ENCODE measurements around the gene ADAMTS14.

ADAMTS14 gene

GRCh38 chr10:70782086-70782745, 109.9 kb downstream of the ADAMTS14 start:
- H3K9me3 ChIP-seq (ENCODE audit: control insufficient read depth in 5 of 5, low read length in 5 of 5), result no peaks in the 10 kb centered on the region
- no peak overlapping the region for H3K27ac ChIP-seq (ENCODE audit: low read depth, low read length)
- peaks cover 3 to 30% (median 26%) of the 10 kb centered on the region in 5 donors for H3K4me1 ChIP-seq (ENCODE audit: control insufficient read depth in 5 of 5, insufficient read depth in 5 of 5, low read length in 5 of 5)
- H3K36me3 ChIP-seq (ENCODE audit: control insufficient read depth in 5 of 5, insufficient read depth in 5 of 5, low read length in 5 of 5), result no peaks in the 10 kb centered on the region
- H3K27me3 ChIP-seq (ENCODE audit: control insufficient read depth in 5 of 5, insufficient read depth in 4 of 5, low read length in 5 of 5), result peaks cover 0 to 6% (median 0%) of the 10 kb centered on the region in 5 donors
- H3K4me3 ChIP-seq (ENCODE audit: low read depth in 1 of 5, low read length in 5 of 5), result no peak overlapping the region
- peak overlapping the region in 1 of 5 donors; percentile 12 for H3K9ac ChIP-seq (ENCODE audit: low read length in 5 of 5)

GRCh38 chr10:70782746-70783680, 110.7 kb downstream of the ADAMTS14 start:
- peaks cover 3 to 30% (median 26%) of the 10 kb centered on the region in 5 donors for H3K4me1 ChIP-seq (ENCODE audit: control insufficient read depth in 5 of 5, insufficient read depth in 5 of 5, low read length in 5 of 5)
- no peaks in the 10 kb centered on the region for H3K36me3 ChIP-seq (ENCODE audit: control insufficient read depth in 5 of 5, insufficient read depth in 5 of 5, low read length in 5 of 5)
- H3K9ac ChIP-seq (ENCODE audit: low read length in 5 of 5), result no peak overlapping the region
- H3K9me3 ChIP-seq (ENCODE audit: control insufficient read depth in 5 of 5, low read length in 5 of 5), result no peaks in the 10 kb centered on the region
- H3K27ac ChIP-seq (ENCODE audit: low read depth, low read length), result no peak overlapping the region
- H3K4me3 ChIP-seq (ENCODE audit: low read depth in 1 of 5, low read length in 5 of 5), result no peak overlapping the region
- peaks cover 0 to 6% (median 0%) of the 10 kb centered on the region in 5 donors for H3K27me3 ChIP-seq (ENCODE audit: control insufficient read depth in 5 of 5, insufficient read depth in 4 of 5, low read length in 5 of 5)

DNA sequence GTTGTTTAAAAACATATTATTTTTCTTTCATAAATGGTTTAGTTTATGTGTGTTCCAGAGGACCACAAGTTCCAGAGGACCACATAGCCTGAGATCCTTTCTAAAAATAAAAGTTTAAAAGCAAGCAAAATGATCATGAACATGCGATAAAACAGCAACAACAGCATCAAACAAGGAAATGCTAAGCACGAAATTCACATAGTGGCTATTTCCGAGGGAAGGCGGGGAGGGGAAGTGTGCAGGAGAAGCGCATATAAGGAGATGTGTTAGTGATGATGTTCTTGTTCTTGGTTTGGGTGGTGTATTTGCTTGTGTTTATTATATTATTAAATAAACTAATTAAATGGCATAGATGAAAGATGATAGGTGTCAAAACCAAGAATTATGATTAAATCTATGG, 111.7 kb downstream of the ADAMTS14 start:
- no peaks in the 10 kb centered on the region for H3K36me3 ChIP-seq (ENCODE audit: control insufficient read depth in 5 of 5, insufficient read depth in 5 of 5, low read length in 5 of 5)
- no peak overlapping the region for H3K27ac ChIP-seq (ENCODE audit: low read depth, low read length)

DNA sequence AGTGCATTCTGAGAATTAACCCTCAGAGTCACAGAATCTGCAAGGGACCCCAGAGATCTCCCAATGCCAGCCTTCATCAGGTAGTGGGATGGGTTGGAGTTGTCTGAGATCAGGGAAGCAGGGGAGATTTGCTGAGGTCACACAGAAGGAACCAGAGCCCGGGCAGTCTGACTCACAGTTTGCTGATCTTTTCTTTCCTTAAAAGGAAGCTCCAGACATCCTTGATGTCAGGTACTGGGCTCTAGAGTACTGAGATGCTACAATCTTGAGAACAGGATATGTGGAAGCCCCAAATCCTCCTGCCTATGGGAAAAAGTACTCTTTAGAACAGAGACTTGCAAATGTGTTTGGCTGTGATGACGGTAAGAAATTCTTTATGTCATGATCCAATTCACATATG, 112.2 kb downstream of the ADAMTS14 start:
- Histone ChIP-seq H3K27me3 (ENCODE audit: control insufficient read depth in 5 of 5, insufficient read depth in 4 of 5, low read length in 5 of 5) (peaks cover 0 to 6% (median 0%) of the 10 kb centered on the region in 5 donors), H3K27ac (ENCODE audit: low read depth, low read length) (no peak overlapping the region), H3K9ac (ENCODE audit: low read length in 5 of 5) (no peak overlapping the region), H3K36me3 (ENCODE audit: control insufficient read depth in 5 of 5, insufficient read depth in 5 of 5, low read length in 5 of 5) (no peaks in the 10 kb centered on the region), H3K4me3 (ENCODE audit: low read depth in 1 of 5, low read length in 5 of 5) (no peak overlapping the region), H3K9me3 (ENCODE audit: control insufficient read depth in 5 of 5, low read length in 5 of 5) (no peaks in the 10 kb centered on the region), H3K4me1 (ENCODE audit: control insufficient read depth in 5 of 5, insufficient read depth in 5 of 5, low read length in 5 of 5) (peaks cover 3 to 24% (median 20%) of the 10 kb centered on the region in 5 donors)

More for the DNA sequence above, 111.7 kb downstream of the ADAMTS14 start:
- Histone ChIP-seq H3K4me1 (ENCODE audit: control insufficient read depth in 5 of 5, insufficient read depth in 5 of 5, low read length in 5 of 5) (peaks cover 3 to 28% (median 25%) of the 10 kb centered on the region in 5 donors), H3K27me3 (ENCODE audit: control insufficient read depth in 5 of 5, insufficient read depth in 4 of 5, low read length in 5 of 5) (peaks cover 0 to 6% (median 0%) of the 10 kb centered on the region in 5 donors), H3K9me3 (ENCODE audit: control insufficient read depth in 5 of 5, low read length in 5 of 5) (no peaks in the 10 kb centered on the region), H3K9ac (ENCODE audit: low read length in 5 of 5) (no peak overlapping the region), H3K4me3 (ENCODE audit: low read depth in 1 of 5, low read length in 5 of 5) (no peak overlapping the region)

DNA sequence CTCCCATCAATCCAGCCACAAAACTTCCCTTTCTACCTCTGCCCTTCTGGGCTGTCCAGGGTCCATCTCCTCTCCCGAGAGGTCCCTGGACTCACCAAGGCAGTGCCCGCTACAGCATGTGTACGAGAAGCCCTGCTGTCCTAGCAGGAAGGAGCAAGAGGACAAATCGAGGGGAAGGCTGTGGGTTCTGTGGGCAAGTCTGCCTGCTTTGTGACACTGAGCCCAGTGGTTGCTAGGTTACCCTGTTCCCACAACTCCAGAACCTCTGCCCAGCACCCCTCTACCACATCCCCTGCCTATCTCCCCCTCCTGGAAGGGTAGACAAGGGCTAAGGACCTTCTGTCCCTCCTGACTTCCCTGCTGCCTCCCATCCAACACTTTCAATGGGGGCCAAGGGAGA, 112.9 kb downstream of the ADAMTS14 start, which contains the start of gene TBATA:
TSS of gene TBATA (minus strand) at position 188 of the 400 bp plus-strand sequence. CDS start 1,998 bp downstream, outside the sequence.
- Histone ChIP-seq H3K4me3 (ENCODE audit: low read depth in 1 of 5, low read length in 5 of 5) (no peak within 1 kb of the TSS), H3K9ac (ENCODE audit: low read length in 5 of 5) (no peak within 1 kb of the TSS), H3K9me3 (ENCODE audit: control insufficient read depth in 5 of 5, low read length in 5 of 5) (no peaks in the 10 kb centered on the region), H3K36me3 (ENCODE audit: control insufficient read depth in 5 of 5, insufficient read depth in 5 of 5, low read length in 5 of 5) (no peaks in the 10 kb centered on the region), H3K27me3 (ENCODE audit: control insufficient read depth in 5 of 5, insufficient read depth in 4 of 5, low read length in 5 of 5) (peaks cover 0 to 6% (median 0%) of the 10 kb centered on the region in 5 donors), H3K4me1 (ENCODE audit: control insufficient read depth in 5 of 5, insufficient read depth in 5 of 5, low read length in 5 of 5) (peaks cover 2 to 16% (median 13%) of the 10 kb centered on the region in 5 donors), H3K27ac (ENCODE audit: low read depth, low read length) (no peak within 1 kb of the TSS)

DNA sequence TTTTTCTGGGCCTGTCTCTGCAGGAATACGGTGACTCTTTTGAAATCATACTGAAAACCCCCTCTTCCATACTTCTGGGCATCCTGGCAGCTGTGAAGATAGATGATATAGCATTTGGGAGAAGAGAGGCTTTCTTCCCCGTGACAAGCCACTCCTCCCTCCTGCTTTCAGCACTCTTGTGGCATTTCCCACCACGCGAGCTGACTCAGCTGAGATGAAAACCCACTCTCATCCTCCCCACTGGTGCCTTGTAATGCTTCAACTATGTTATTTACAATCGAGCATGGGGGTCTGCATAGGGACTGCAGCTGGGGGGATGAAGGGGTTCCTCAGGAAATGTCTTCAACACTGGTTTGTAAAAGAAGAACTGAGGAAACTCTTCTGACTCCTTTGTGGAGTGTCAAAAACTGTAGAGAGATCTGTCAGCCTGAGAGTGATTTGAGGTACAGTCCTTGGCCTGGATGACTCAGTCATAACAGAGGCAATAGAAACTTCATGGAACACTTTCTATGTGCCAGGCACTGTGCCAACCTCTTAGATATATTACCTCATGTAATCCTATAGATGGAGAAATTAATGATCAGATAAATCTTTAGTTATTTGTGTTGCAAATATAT, 114.6 kb downstream of the ADAMTS14 start:
- Histone ChIP-seq H3K9me3 (ENCODE audit: control insufficient read depth in 5 of 5, low read length in 5 of 5) (no peaks in the 10 kb centered on the region), H3K27me3 (ENCODE audit: control insufficient read depth in 5 of 5, insufficient read depth in 4 of 5, low read length in 5 of 5) (peaks cover 0 to 6% (median 0%) of the 10 kb centered on the region in 5 donors), H3K4me1 (ENCODE audit: control insufficient read depth in 5 of 5, insufficient read depth in 5 of 5, low read length in 5 of 5) (peaks cover 2 to 13% (median 10%) of the 10 kb centered on the region in 5 donors), H3K36me3 (ENCODE audit: control insufficient read depth in 5 of 5, insufficient read depth in 5 of 5, low read length in 5 of 5) (no peaks in the 10 kb centered on the region), H3K4me3 (ENCODE audit: low read depth in 1 of 5, low read length in 5 of 5) (no peak overlapping the region), H3K27ac (ENCODE audit: low read depth, low read length) (no peak overlapping the region), H3K9ac (ENCODE audit: low read length in 5 of 5) (no peak overlapping the region)

GRCh38 chr10:70791386-70792039, 119.2 kb downstream of the ADAMTS14 start:
- Histone ChIP-seq H3K9me3 (ENCODE audit: control insufficient read depth in 5 of 5, low read length in 5 of 5) (no peaks in the 10 kb centered on the region), H3K27ac (ENCODE audit: low read depth, low read length) (no peak overlapping the region), H3K36me3 (ENCODE audit: control insufficient read depth in 5 of 5, insufficient read depth in 5 of 5, low read length in 5 of 5) (no peaks in the 10 kb centered on the region), H3K27me3 (ENCODE audit: control insufficient read depth in 5 of 5, insufficient read depth in 4 of 5, low read length in 5 of 5) (no peaks in the 10 kb centered on the region), H3K4me3 (ENCODE audit: low read depth in 1 of 5, low read length in 5 of 5) (no peak overlapping the region), H3K9ac (ENCODE audit: low read length in 5 of 5) (no peak overlapping the region), H3K4me1 (ENCODE audit: control insufficient read depth in 5 of 5, insufficient read depth in 5 of 5, low read length in 5 of 5) (no peaks in the 10 kb centered on the region)

- Histone ChIP-seq H3K9me3 (ENCODE audit: control insufficient read depth in 5 of 5, low read length in 5 of 5) (no peaks in the 10 kb centered on the region), H3K27me3 (ENCODE audit: control insufficient read depth in 5 of 5, insufficient read depth in 4 of 5, low read length in 5 of 5) (peaks cover 0 to 2% (median 0%) of the 10 kb centered on the region in 5 donors), H3K9ac (ENCODE audit: low read length in 5 of 5) (no peak overlapping the region), H3K4me3 (ENCODE audit: low read depth in 1 of 5, low read length in 5 of 5) (no peak overlapping the region), H3K4me1 (ENCODE audit: control insufficient read depth in 5 of 5, insufficient read depth in 5 of 5, low read length in 5 of 5) (no peaks in the 10 kb centered on the region), H3K36me3 (ENCODE audit: control insufficient read depth in 5 of 5, insufficient read depth in 5 of 5, low read length in 5 of 5) (no peaks in the 10 kb centered on the region), H3K27ac (ENCODE audit: low read depth, low read length) (no peak overlapping the region)
Observed at GRCh38 chr10:70795613-70796012, 123.3 kb downstream of the ADAMTS14 start.

- Histone ChIP-seq H3K9me3 (ENCODE audit: control insufficient read depth in 5 of 5, low read length in 5 of 5) (no peaks in the 10 kb centered on the region), H3K9ac (ENCODE audit: low read length in 5 of 5) (no peak overlapping the region), H3K4me3 (ENCODE audit: low read depth in 1 of 5, low read length in 5 of 5) (no peak overlapping the region), H3K4me1 (ENCODE audit: control insufficient read depth in 5 of 5, insufficient read depth in 5 of 5, low read length in 5 of 5) (no peaks in the 10 kb centered on the region), H3K27me3 (ENCODE audit: control insufficient read depth in 5 of 5, insufficient read depth in 4 of 5, low read length in 5 of 5) (peaks cover 0 to 2% (median 0%) of the 10 kb centered on the region in 5 donors), H3K27ac (ENCODE audit: low read depth, low read length) (no peak overlapping the region), H3K36me3 (ENCODE audit: control insufficient read depth in 5 of 5, insufficient read depth in 5 of 5, low read length in 5 of 5) (no peaks in the 10 kb centered on the region)
Observed at GRCh38 chr10:70797840-70798239, 125.5 kb downstream of the ADAMTS14 start.

All from subcutaneous abdominal adipose tissue (tissue), 5 donors.